Heart left ventricle (tissue), 13 donors: Measurements from ENCODE around the gene U2SURP.

Experiments
- CTCF ChIP-seq, 12 donors: fragments of 200-600 bp; sonication (generic) in 4 of 12; IDR thresholded peaks; one replicate each; pipeline versions ENCODE4 v1.5.0 to v1.8.0; 2018 to 2022; ENCODE audit warnings: antibody characterized with exemption in 12 of 12, mild to moderate bottlenecking in 5 of 12
- POLR2A ChIP-seq, 2 donors: fragments of 450-650 bp; IDR thresholded peaks; one replicate each; pipeline ENCODE4 v1.6.1; 2017; ENCODE audit warnings: antibody characterized with exemption in 2 of 2, mild to moderate bottlenecking in 2 of 2, moderate library complexity in 2 of 2
- donor health status: ischemic (EF 13 %, LVEDD 7.1; RV severe dilation, severe dysfunction).
- donor health status: DM: no; HTN: yes; CAD: no.
- donor health status: DM: no; HTN: no; CAD: no.
- donor health status: ischemic (EF 25% LVEDD 6.9; RV normal size, moderate dysfunction).
- donor health status: ischemic (EF 25% LVEDD 5.7; RV mildly dilated, moderate dysfunction).
- donor health status: ischemic (EF 35%, LVEDD 5.7; RV mildly dilated, moderate dysfunction).
- donor health status: nonischemic (EF 11% LVEDD 7.7; RV severe dilation, severe dysfunction).
- donor health status: DM: yes; HTN: yes; CAD: no.
- donor health status: PGD.
- donor health status: ischemic (EF 29% LVEDD 5.4; RV normal size, mild dysfunction).
- donor health status: nonischemic (EF 23%, LVEDD 6.1; RV moderate dilation, normal function).

DNA sequence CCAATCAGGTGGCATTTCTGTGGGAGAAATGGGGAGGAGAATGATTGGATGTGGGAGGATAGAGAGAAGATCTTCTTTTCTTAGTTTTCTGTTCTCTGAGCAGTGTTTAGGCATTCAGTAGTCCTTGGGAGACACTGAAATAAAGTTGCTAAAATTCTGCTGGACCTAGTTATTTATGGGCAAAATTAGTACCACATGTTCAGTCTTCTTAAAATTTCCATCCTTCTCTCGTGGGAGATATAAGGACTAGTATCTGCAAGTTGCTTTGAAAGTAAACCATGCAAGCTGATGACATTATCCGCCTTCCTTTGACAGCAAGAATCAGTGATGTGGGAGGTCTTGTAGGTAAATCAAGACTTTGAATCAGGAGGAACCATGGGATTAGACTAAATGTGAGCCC, 98.3 kb downstream of the U2SURP start:
- TF ChIP-seq CTCF (IDR thresholded peaks at IDR 0.05): no peak
- no peak for TF ChIP-seq POLR2A (IDR thresholded peaks at IDR 0.05)
